Panc1 (cell line): ENCODE results near the gene CDH10.

ENCODE experiments used
- POLR2AphosphoS5 ChIP-seq: IDR thresholded peaks from 2 replicates; pipeline ENCODE4 v1.6.1; 2012; ENCODE audit warnings: mild to moderate bottlenecking, low read depth, low read length, moderate library complexity
- SIN3A ChIP-seq: IDR thresholded peaks from 2 replicates; pipeline ENCODE4 v1.6.1; 2012; ENCODE audit warnings: low read depth, mild to moderate bottlenecking, low read length, moderate library complexity, borderline replicate concordance; ENCODE audit not compliant: insufficient read depth
- TF ChIP-seq, protein P1 (sequence below): fragments of 450-650 bp; IDR thresholded peaks from 2 replicates; pipeline ENCODE4 v1.5.1; 2017; ENCODE audit warnings: mild to moderate bottlenecking
- TF ChIP-seq, protein P2 (sequence below), 2 experiments: IDR thresholded peaks; 2 replicates each; pipeline ENCODE4 v1.6.1; 2011 to 2012; ENCODE audit warnings: low read depth in 2 of 2, control low read depth in 1 of 2, low read length in 1 of 2, mild to moderate bottlenecking in 1 of 2, moderate library complexity in 1 of 2; ENCODE audit not compliant: insufficient read depth in 1 of 2

DNA sequence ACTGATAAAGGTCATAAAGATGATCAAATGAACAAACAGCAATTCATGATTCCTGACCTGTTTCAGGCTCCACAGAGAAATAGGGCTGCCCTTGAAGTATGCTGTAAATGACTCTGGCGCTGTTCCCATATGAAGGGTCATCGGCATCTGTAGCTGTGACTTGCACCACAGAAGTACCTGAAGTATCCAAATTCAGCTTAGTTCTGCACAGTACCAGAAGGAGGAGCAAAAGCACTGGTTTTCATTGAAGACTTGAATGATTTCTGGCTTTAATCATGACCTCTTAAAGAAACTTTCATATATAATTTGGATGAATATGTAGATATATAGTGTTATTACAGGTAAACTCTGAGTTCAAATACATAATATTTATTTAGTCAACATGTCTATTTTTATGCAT lies 109.1 kb downstream of the CDH10 start:
- TF ChIP-seq, protein P1, sequence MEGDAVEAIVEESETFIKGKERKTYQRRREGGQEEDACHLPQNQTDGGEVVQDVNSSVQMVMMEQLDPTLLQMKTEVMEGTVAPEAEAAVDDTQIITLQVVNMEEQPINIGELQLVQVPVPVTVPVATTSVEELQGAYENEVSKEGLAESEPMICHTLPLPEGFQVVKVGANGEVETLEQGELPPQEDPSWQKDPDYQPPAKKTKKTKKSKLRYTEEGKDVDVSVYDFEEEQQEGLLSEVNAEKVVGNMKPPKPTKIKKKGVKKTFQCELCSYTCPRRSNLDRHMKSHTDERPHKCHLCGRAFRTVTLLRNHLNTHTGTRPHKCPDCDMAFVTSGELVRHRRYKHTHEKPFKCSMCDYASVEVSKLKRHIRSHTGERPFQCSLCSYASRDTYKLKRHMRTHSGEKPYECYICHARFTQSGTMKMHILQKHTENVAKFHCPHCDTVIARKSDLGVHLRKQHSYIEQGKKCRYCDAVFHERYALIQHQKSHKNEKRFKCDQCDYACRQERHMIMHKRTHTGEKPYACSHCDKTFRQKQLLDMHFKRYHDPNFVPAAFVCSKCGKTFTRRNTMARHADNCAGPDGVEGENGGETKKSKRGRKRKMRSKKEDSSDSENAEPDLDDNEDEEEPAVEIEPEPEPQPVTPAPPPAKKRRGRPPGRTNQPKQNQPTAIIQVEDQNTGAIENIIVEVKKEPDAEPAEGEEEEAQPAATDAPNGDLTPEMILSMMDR = no peak
- TF ChIP-seq, protein P2, sequence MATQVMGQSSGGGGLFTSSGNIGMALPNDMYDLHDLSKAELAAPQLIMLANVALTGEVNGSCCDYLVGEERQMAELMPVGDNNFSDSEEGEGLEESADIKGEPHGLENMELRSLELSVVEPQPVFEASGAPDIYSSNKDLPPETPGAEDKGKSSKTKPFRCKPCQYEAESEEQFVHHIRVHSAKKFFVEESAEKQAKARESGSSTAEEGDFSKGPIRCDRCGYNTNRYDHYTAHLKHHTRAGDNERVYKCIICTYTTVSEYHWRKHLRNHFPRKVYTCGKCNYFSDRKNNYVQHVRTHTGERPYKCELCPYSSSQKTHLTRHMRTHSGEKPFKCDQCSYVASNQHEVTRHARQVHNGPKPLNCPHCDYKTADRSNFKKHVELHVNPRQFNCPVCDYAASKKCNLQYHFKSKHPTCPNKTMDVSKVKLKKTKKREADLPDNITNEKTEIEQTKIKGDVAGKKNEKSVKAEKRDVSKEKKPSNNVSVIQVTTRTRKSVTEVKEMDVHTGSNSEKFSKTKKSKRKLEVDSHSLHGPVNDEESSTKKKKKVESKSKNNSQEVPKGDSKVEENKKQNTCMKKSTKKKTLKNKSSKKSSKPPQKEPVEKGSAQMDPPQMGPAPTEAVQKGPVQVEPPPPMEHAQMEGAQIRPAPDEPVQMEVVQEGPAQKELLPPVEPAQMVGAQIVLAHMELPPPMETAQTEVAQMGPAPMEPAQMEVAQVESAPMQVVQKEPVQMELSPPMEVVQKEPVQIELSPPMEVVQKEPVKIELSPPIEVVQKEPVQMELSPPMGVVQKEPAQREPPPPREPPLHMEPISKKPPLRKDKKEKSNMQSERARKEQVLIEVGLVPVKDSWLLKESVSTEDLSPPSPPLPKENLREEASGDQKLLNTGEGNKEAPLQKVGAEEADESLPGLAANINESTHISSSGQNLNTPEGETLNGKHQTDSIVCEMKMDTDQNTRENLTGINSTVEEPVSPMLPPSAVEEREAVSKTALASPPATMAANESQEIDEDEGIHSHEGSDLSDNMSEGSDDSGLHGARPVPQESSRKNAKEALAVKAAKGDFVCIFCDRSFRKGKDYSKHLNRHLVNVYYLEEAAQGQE (IDR thresholded peaks at IDR 0.05; ENCODE audit: insufficient read depth in 1 of 2, low read depth in 2 of 2, low read length in 1 of 2) = no peak
- TF ChIP-seq SIN3A (no peak), POLR2AphosphoS5 (no peak)
